Suprapubic skin (tissue), 4 donors: Measurements from ENCODE around the gene TNFSF8. TPM values are rescaled to one million over a fixed set of nuclear protein-coding genes. Genes with fewer than 3 reads are reported as not detected.

ENCODE experiments used
- DNase-seq, 2 donors: peaks; one replicate each; pipeline ENCODE4 v3.0.0-alpha.2; 2019; ENCODE audit warnings: low spot score in 2 of 2
- H3K27ac ChIP-seq: fragments of 200-600 bp; sonication (generic); one replicate; pipeline ENCODE4 v1.5.1; 2019
- H3K27me3 ChIP-seq: fragments of 200-600 bp; sonication (generic); one replicate; pipeline ENCODE4 v1.5.1; 2019
- H3K36me3 ChIP-seq: fragments of 200-600 bp; sonication (generic); one replicate; pipeline ENCODE4 v1.5.1; 2019
- H3K4me1 ChIP-seq: fragments of 200-600 bp; sonication (generic); one replicate; pipeline ENCODE4 v1.5.1; 2019
- H3K4me3 ChIP-seq: fragments of 200-600 bp; sonication (generic); one replicate; pipeline ENCODE4 v1.5.1; 2019; ENCODE audit warnings: mild to moderate bottlenecking
- H3K9me3 ChIP-seq: fragments of 200-600 bp; sonication (generic); one replicate; pipeline ENCODE4 v1.5.1; 2019
- EP300 ChIP-seq: sonication (generic); formaldehyde crosslinking; IDR thresholded peaks from one replicate; pipeline ENCODE4 v1.6.1; 2017; ENCODE audit warnings: antibody characterized with exemption
- POLR2A ChIP-seq, 2 donors: fragments of 450-650 bp; IDR thresholded peaks; one replicate each; pipeline ENCODE4 v1.6.1; 2017; ENCODE audit warnings: antibody characterized with exemption in 2 of 2, mild to moderate bottlenecking in 2 of 2, moderate library complexity in 2 of 2
- POLR2AphosphoS5 ChIP-seq, 3 donors: sonication (generic); formaldehyde crosslinking; IDR thresholded peaks; one replicate each; pipeline ENCODE4 v1.6.1; 2017; ENCODE audit warnings: antibody characterized with exemption in 3 of 3
- WGBS: methylation state at CpG from one replicate; pipeline ENCODE4 v1.1.5; 2018; 5-methylcytosine and 5-hydroxymethylcytosine counted together
- total RNA-seq, 4 donors: library from RNA; depleted of rRNA; stranded (reverse); fragments of >200 nt; gene quantifications; one replicate each; pipeline ENCODE4 v1.1.0, GENCODE V29; 2016
- TF ChIP-seq, protein P1 (sequence below), 2 donors: fragments of 200-600 bp in 1 of 2; fragments of 450-650 bp in 1 of 2; sonication (generic) in 1 of 2; IDR thresholded peaks; one replicate each; pipeline ENCODE4 v1.5.1; 2016 to 2019; ENCODE audit warnings: antibody characterized with exemption in 2 of 2, mild to moderate bottlenecking in 1 of 2, moderate library complexity in 1 of 2

TNFSF8 gene
- total RNA-seq, 4 donors from 2014 or later = 0.23 to 4.0 (median 1.4) TPM

GRCh38 chr9:114899995-114900394 is 30.4 kb downstream of the TNFSF8 start:
- TF ChIP-seq POLR2A (IDR thresholded peaks at IDR 0.05) = no peak
- TF ChIP-seq, protein P1, sequence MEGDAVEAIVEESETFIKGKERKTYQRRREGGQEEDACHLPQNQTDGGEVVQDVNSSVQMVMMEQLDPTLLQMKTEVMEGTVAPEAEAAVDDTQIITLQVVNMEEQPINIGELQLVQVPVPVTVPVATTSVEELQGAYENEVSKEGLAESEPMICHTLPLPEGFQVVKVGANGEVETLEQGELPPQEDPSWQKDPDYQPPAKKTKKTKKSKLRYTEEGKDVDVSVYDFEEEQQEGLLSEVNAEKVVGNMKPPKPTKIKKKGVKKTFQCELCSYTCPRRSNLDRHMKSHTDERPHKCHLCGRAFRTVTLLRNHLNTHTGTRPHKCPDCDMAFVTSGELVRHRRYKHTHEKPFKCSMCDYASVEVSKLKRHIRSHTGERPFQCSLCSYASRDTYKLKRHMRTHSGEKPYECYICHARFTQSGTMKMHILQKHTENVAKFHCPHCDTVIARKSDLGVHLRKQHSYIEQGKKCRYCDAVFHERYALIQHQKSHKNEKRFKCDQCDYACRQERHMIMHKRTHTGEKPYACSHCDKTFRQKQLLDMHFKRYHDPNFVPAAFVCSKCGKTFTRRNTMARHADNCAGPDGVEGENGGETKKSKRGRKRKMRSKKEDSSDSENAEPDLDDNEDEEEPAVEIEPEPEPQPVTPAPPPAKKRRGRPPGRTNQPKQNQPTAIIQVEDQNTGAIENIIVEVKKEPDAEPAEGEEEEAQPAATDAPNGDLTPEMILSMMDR (IDR thresholded peaks at IDR 0.05) = no peak
- TF ChIP-seq EP300 = no peak
- TF ChIP-seq POLR2AphosphoS5 (IDR thresholded peaks at IDR 0.05) = no peak
- Histone ChIP-seq H3K4me1 (peaks cover 14% of the 10 kb centered on the region), H3K27me3 (no peaks in the 10 kb centered on the region), H3K27ac (no peak overlapping the region), H3K36me3 (no peaks in the 10 kb centered on the region), H3K4me3 (no peak overlapping the region), H3K9me3 (no peaks in the 10 kb centered on the region)
- DNase-seq = no peak

- Histone ChIP-seq H3K27ac (no peak overlapping the region), H3K27me3 (no peaks in the 10 kb centered on the region), H3K4me3 (no peak overlapping the region), H3K9me3 (no peaks in the 10 kb centered on the region), H3K36me3 (no peaks in the 10 kb centered on the region), H3K4me1 (peaks cover 18% of the 10 kb centered on the region)
- TF ChIP-seq POLR2A (IDR thresholded peaks at IDR 0.05) = no peak
- TF ChIP-seq, protein P1 (IDR thresholded peaks at IDR 0.05) = no peak
- TF ChIP-seq EP300 = no peak
- no peak for TF ChIP-seq POLR2AphosphoS5 (IDR thresholded peaks at IDR 0.05)
- 73% methylated on average over 2 of the region's 2 CpGs for WGBS
- DNase-seq = no peak
Measured at GRCh38 chr9:114899461-114899860, 30.9 kb downstream of the TNFSF8 start.

DNA sequence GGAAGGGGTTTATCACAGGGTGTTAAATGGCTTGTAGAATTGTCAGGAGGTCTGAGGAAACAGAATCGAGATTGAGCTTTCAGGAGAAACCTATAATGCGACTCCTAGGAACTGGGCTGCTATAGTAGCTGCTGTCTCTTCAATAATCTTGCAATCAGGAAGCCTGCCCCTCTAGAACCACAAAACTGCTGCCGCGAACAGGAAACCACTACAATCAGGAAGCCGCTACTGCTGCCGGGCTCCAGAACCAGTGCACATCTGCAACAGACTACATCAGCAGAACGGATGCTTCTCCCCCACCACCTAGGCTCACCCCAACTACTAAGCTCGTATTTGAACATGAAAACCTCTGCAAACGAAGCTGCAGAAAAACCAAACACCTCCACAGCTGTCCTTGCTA is 31.6 kb downstream of the TNFSF8 start:
- Histone ChIP-seq H3K27ac (no peak overlapping the region), H3K36me3 (no peaks in the 10 kb centered on the region), H3K9me3 (no peaks in the 10 kb centered on the region), H3K27me3 (no peaks in the 10 kb centered on the region), H3K4me1 (peaks cover 21% of the 10 kb centered on the region), H3K4me3 (no peak overlapping the region)
- no peak for DNase-seq
- TF ChIP-seq POLR2A (IDR thresholded peaks at IDR 0.05) = no peak
- TF ChIP-seq, protein P1 (IDR thresholded peaks at IDR 0.05) = no peak
- WGBS = 61% methylated on average over 9 of the region's 9 CpGs

DNA sequence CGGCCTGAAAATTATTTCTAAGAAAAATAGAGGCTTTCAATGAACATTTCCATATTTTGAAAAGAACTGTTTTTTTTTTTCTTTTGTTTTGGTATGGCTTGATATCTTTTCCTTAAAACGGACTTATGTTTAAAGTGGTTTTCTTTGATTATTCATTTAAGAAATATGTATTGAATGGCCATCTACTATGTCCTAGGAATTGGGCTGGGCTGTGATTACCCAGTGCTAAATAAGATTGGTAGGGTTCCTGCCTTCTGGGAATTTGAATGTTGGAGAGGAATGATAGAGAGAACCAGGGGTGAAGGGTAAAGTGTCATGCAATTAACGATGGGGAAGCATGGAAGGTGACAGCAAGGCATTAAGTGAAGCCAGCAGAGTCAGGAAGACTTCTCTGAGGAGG is 33.2 kb downstream of the TNFSF8 start:
- H3K27me3 ChIP-seq = no peaks in the 10 kb centered on the region
- H3K4me3 ChIP-seq = no peak overlapping the region
- no peak overlapping the region for H3K27ac ChIP-seq
- H3K4me1 ChIP-seq = peaks cover 21% of the 10 kb centered on the region
- no peak for DNase-seq
- no peaks in the 10 kb centered on the region for H3K36me3 ChIP-seq
- no peaks in the 10 kb centered on the region for H3K9me3 ChIP-seq
- 79% methylated on average over 3 of the region's 3 CpGs for WGBS
- TF ChIP-seq EP300 (no peak), POLR2A (IDR thresholded peaks at IDR 0.05) (no peak), POLR2AphosphoS5 (IDR thresholded peaks at IDR 0.05) (no peak)
- TF ChIP-seq, protein P1 (IDR thresholded peaks at IDR 0.05) = no peak

- TF ChIP-seq POLR2AphosphoS5 (IDR thresholded peaks at IDR 0.05) = no peak
- no peak for TF ChIP-seq POLR2A (IDR thresholded peaks at IDR 0.05)
- no peak for TF ChIP-seq EP300
- TF ChIP-seq, protein P1 (IDR thresholded peaks at IDR 0.05) = no peak
- peaks cover 21% of the 10 kb centered on the region for H3K4me1 ChIP-seq
- DNase-seq = no peak
- no peak overlapping the region for H3K4me3 ChIP-seq
- no peak overlapping the region for H3K27ac ChIP-seq
- no peaks in the 10 kb centered on the region for H3K9me3 ChIP-seq
- no peaks in the 10 kb centered on the region for H3K27me3 ChIP-seq
- no peaks in the 10 kb centered on the region for H3K36me3 ChIP-seq
Measured at GRCh38 chr9:114896344-114896743, 34.0 kb downstream of the TNFSF8 start.
